Left lung (tissue), 10 donors: ENCODE results near the gene SLC13A5. TPM values are rescaled to one million over a fixed set of nuclear protein-coding genes. Genes with fewer than 3 reads are reported as not detected.

Experiments used
- ATAC-seq: fragments of 200-7000 bp; cut with Tn5 transposase; one replicate; pipeline ENCODE4 v1.9.1; 2020; ENCODE audit warnings: moderate library complexity
- DNase-seq, 4 donors: peaks; one replicate each; pipeline ENCODE4 v3.0.0-alpha.2; 2013 to 2020
- H3K27ac ChIP-seq, 2 donors: fragments of 200-600 bp; sonication (generic) in 1 of 2; one replicate each; pipeline versions ENCODE4 v1.5.0 to v1.8.0; 2020 to 2021
- H3K27me3 ChIP-seq, 2 donors: fragments of 200-600 bp; sonication (generic) in 1 of 2; one replicate each; pipeline versions ENCODE4 v1.5.0 to v1.8.0; 2020 to 2021
- H3K36me3 ChIP-seq, 2 donors: fragments of 200-600 bp; sonication (generic) in 1 of 2; one replicate each; pipeline versions ENCODE4 v1.5.0 to v1.8.0; 2020 to 2021
- H3K4me1 ChIP-seq, 2 donors: fragments of 200-600 bp; one replicate each; pipeline ENCODE4 v1.8.0; 2021
- H3K4me3 ChIP-seq, 2 donors: fragments of 200-600 bp; sonication (generic) in 1 of 2; one replicate each; pipeline versions ENCODE4 v1.5.0 to v1.8.0; 2020 to 2021; ENCODE audit warnings: mild to moderate bottlenecking in 1 of 2
- H3K9me3 ChIP-seq, 2 donors: fragments of 200-600 bp; sonication (generic) in 1 of 2; one replicate each; pipeline versions ENCODE4 v1.5.0 to v1.8.0; 2020 to 2021
- CTCF ChIP-seq, 2 donors: fragments of 200-600 bp; sonication (generic) in 1 of 2; IDR thresholded peaks; one replicate each; pipeline versions ENCODE4 v1.5.0 to v1.8.0; 2021; ENCODE audit warnings: antibody characterized with exemption in 2 of 2
- intact Hi-C, 2 donors: fragments of 100-400 bp; cut with DNase I; formaldehyde crosslinking; loops; one replicate each; pipeline versions ENCODE4 v1.11.2 to v1.14.2; 2022
- polyA plus RNA-seq, 6 donors: library from polyadenylated mRNA; unstranded; fragments of 120-200 nt; gene quantifications; one replicate each; pipeline ENCODE4 v1.2.1, GENCODE V29; 2013; ENCODE audit not compliant: insufficient read length in 6 of 6
- total RNA-seq, 2 donors: library from RNA; stranded (reverse); fragmentation: NEBNext Ultra II Directional; extraction: Animal tissue kit (Norgen Biotek cat#: 25700); gene quantifications; one replicate each; pipeline ENCODE4 v1.2.1, GENCODE V29; 2021
- donor health status: DM: no; HTN: yes; CAD: no.
- donor health status: DM: no; HTN: no; CAD: no.

The SLC13A5 gene
- total and polyA plus RNA-seq, 8 donors, result 0.17 to 0.77 (median 0.47) TPM; not detected in 1

GRCh38 chr17:6643451-6644125 lies 69.6 kb downstream of the SLC13A5 start:
- DNase-seq (no peak), ATAC-seq (no peak)
- H3K4me3 ChIP-seq, result no peak overlapping the region
- peaks cover 0 to 52% of the 10 kb centered on the region in 2 donors for H3K36me3 ChIP-seq
- H3K9me3 ChIP-seq, result no peaks in the 10 kb centered on the region
- H3K27me3 ChIP-seq, result no peaks in the 10 kb centered on the region
- TF ChIP-seq CTCF (IDR thresholded peaks at IDR 0.05), result no peak
- intact Hi-C loops, result no loop called here
- peaks cover 4 to 33% of the 10 kb centered on the region in 2 donors for H3K4me1 ChIP-seq
- no peak overlapping the region for H3K27ac ChIP-seq

- Histone ChIP-seq H3K4me3 (peak overlapping the region in 1 of 2 donors; percentile 77), H3K9me3 (no peaks in the 10 kb centered on the region)
These were observed 70.6 kb downstream of the SLC13A5 start for GRCh38 chr17:6642592-6642991.

GRCh38 chr17:6641247-6641863 lies 71.8 kb downstream of the SLC13A5 start:
- intact Hi-C loops, result no loop called here
- Histone ChIP-seq H3K4me3 (peak overlapping the region; percentile 77 to 85), H3K27ac (peak overlapping the region; percentile 83 to 90), H3K36me3 (peaks cover 0 to 34% of the 10 kb centered on the region in 2 donors), H3K4me1 (peaks cover 4 to 30% of the 10 kb centered on the region in 2 donors), H3K27me3 (no peaks in the 10 kb centered on the region), H3K9me3 (no peaks in the 10 kb centered on the region)
- ATAC-seq, result peak; percentile 56
- DNase-seq, result peak in 1 of 4 donors; percentile 69
- no peak for TF ChIP-seq CTCF (IDR thresholded peaks at IDR 0.05)

More at GRCh38 chr17:6642592-6642991, 70.6 kb downstream of the SLC13A5 start:
- no peaks in the 10 kb centered on the region for H3K27me3 ChIP-seq
- peaks cover 0 to 44% of the 10 kb centered on the region in 2 donors for H3K36me3 ChIP-seq
- no peak overlapping the region for H3K27ac ChIP-seq
- DNase-seq (no peak), ATAC-seq (no peak)
- H3K4me1 ChIP-seq, result peaks cover 4 to 33% of the 10 kb centered on the region in 2 donors
- TF ChIP-seq CTCF (IDR thresholded peaks at IDR 0.05), result no peak
- intact Hi-C loops, result no loop called here

- Histone ChIP-seq H3K36me3 (peaks cover 0 to 27% of the 10 kb centered on the region in 2 donors), H3K4me1 (peaks cover 4 to 30% of the 10 kb centered on the region in 2 donors), H3K9me3 (no peaks in the 10 kb centered on the region), H3K4me3 (peak within 1 kb of the TSS; percentile 77 to 85), H3K27ac (peak within 1 kb of the TSS; percentile 83 to 90), H3K27me3 (no peaks in the 10 kb centered on the region)
- ATAC-seq (peak; percentile 95), DNase-seq (peak; percentile 93 to 97 (median 94))
- intact Hi-C loops, result no loop called here
- TF ChIP-seq CTCF (IDR thresholded peaks at IDR 0.05), result no peak
These were observed 72.5 kb downstream of the SLC13A5 start, which contains the start of the genes KIAA0753 and TXNDC17 for GRCh38 chr17:6640536-6641246. Gene KIAA0753 (minus strand): TSS chr17:6640711. CDS start chr17:6635103, 5,608 bp downstream. Gene TXNDC17 (plus strand): TSS chr17:6641060. CDS start chr17:6641083, 23 bp downstream.
